ENCODE results near the gene RCVRN.
A peak's percentile ranks its signal among the peaks of the same experiment; 100 is the strongest.
"Not testable (repeated sequence)": the region's sequence is repeated elsewhere in the genome, so short reads cannot be mapped to it uniquely, and the experiment has no call there.

The RCVRN gene

GRCh38 chr17:9926150-9926804, 21.2 kb upstream of the RCVRN start:
- in situ Hi-C loops (cut with MboI; ENCODE audit: low sequenced_read_pairs, unreplicated experiment) = no loop called here
- DNase-seq (ENCODE audit: low spot score) = no peak
- no peak for TF ChIP-seq CTCF (IDR thresholded peaks at IDR 0.05; ENCODE audit: borderline replicate concordance, control extremely low read depth, extremely low read depth, insufficient read depth, missing control alignments)

- no peak for TF ChIP-seq CTCF (IDR thresholded peaks at IDR 0.05; ENCODE audit: borderline replicate concordance, control extremely low read depth, extremely low read depth, insufficient read depth, missing control alignments)
These were observed 20.4 kb upstream of the RCVRN start for GRCh38 chr17:9925457-9925856.

GRCh38 chr17:9924735-9925191, 19.7 kb upstream of the RCVRN start:
- peak; percentile 78 for DNase-seq (ENCODE audit: low spot score)
- peak; percentile 63 for TF ChIP-seq CTCF (IDR thresholded peaks at IDR 0.05; ENCODE audit: borderline replicate concordance, control extremely low read depth, extremely low read depth, insufficient read depth, missing control alignments)
- in situ Hi-C loops (cut with MboI; ENCODE audit: low sequenced_read_pairs, unreplicated experiment) = no loop called here

More at GRCh38 chr17:9925457-9925856, 20.4 kb upstream of the RCVRN start:
- in situ Hi-C loops (cut with MboI; ENCODE audit: low sequenced_read_pairs, unreplicated experiment) = no loop called here
- no peak for DNase-seq (ENCODE audit: low spot score)

- DNase-seq (ENCODE audit: low spot score) = no peak
- in situ Hi-C loops (cut with MboI; ENCODE audit: low sequenced_read_pairs, unreplicated experiment) = no loop called here
- no peak for TF ChIP-seq CTCF (IDR thresholded peaks at IDR 0.05; ENCODE audit: borderline replicate concordance, control extremely low read depth, extremely low read depth, insufficient read depth, missing control alignments)
These were observed 17.2 kb upstream of the RCVRN start for GRCh38 chr17:9922012-9922848.

- in situ Hi-C loops (cut with MboI; ENCODE audit: low sequenced_read_pairs, unreplicated experiment); DNase-seq (ENCODE audit: low spot score): not testable (repeated sequence)
These were observed 16.1 kb upstream of the RCVRN start for GRCh38 chr17:9921216-9921615.

- in situ Hi-C loops (cut with MboI; ENCODE audit: low sequenced_read_pairs, unreplicated experiment) = no loop called here
- no peak for TF ChIP-seq CTCF (IDR thresholded peaks at IDR 0.05; ENCODE audit: borderline replicate concordance, control extremely low read depth, extremely low read depth, insufficient read depth, missing control alignments)
- DNase-seq (ENCODE audit: low spot score) = no peak
These were observed 13.8 kb upstream of the RCVRN start for GRCh38 chr17:9918804-9919352.

GRCh38 chr17:9918352-9918751, 13.3 kb upstream of the RCVRN start:
- no peak for DNase-seq (ENCODE audit: low spot score)
- in situ Hi-C loops (cut with MboI; ENCODE audit: low sequenced_read_pairs, unreplicated experiment) = no loop called here
- TF ChIP-seq CTCF (IDR thresholded peaks at IDR 0.05; ENCODE audit: borderline replicate concordance, control extremely low read depth, extremely low read depth, insufficient read depth, missing control alignments) = no peak

All from GM13976 (cell line).